Stomach (tissue), 4 donors: Measurements from ENCODE around the gene RAPGEFL1.
"Not testable (repeated sequence)": the region's sequence is repeated elsewhere in the genome, so short reads cannot be mapped to it uniquely, and the experiment has no call there.

Experiments used
- CTCF ChIP-seq, 7 experiments: fragments of 450-650 bp in 4 of 7; fragments of 200-600 bp in 3 of 7; sonication (generic) in 3 of 7; IDR thresholded peaks; one replicate each; pipeline ENCODE4 v1.5.1; 2016 to 2019; ENCODE audit warnings: antibody characterized with exemption in 7 of 7, control low read depth in 2 of 7, mild to moderate bottlenecking in 1 of 7
- EP300 ChIP-seq: sonication (generic); formaldehyde crosslinking; IDR thresholded peaks from one replicate; pipeline ENCODE4 v1.6.1; 2017; ENCODE audit warnings: antibody characterized with exemption
- POLR2A ChIP-seq, 4 donors: fragments of 450-650 bp; IDR thresholded peaks; one replicate each; pipeline ENCODE4 v1.6.1; 2016; ENCODE audit warnings: antibody characterized with exemption in 4 of 4, control low read depth in 2 of 4, mild to moderate bottlenecking in 1 of 4, moderate library complexity in 1 of 4
- POLR2AphosphoS5 ChIP-seq, 3 donors: sonication (generic); formaldehyde crosslinking; IDR thresholded peaks; one replicate each; pipeline ENCODE4 v1.6.1; 2016; ENCODE audit warnings: antibody characterized with exemption in 3 of 3

- TF ChIP-seq CTCF (IDR thresholded peaks at IDR 0.05); POLR2AphosphoS5 (IDR thresholded peaks at IDR 0.05); POLR2A (IDR thresholded peaks at IDR 0.05); EP300: not testable (repeated sequence)
These were observed 28.9 kb downstream of the RAPGEFL1 start for GRCh38 chr17:40206193-40206592.
